Measurements from ENCODE around the gene ARHGAP22.

The ARHGAP22 gene

DNA sequence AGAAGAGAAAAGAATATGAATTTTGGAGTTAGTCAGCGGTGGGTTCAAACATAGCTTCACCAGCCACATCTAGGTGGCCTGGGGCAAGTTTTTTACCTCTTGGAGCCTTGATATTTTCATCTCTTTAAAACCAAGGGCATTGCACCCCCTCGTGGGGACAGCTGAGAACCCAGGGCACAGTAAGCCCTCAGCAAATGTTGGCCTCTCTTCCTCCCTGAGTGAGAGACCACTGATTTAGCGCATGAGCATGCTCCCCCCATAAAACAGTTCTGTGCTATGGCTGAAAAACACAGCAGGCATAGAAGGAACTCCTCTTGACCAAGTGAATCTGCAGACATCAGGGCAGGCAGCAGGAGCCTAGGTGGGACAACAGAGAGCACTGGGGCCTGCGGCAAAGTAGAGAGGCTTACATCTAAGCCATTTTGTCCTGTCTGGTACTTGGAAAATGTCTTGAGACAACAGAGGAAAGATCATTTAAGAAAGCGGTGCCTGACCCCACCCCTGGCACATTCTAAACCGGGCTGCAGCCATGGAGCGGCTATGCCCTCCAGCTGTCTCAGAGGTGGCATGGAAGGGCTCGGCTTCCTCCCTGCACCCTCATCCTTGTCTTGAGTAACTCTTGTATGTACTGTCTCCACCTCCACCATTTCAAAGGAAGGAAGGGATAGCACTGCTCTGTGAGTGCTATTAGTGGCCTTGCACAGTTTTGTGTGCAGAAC lies 94.7 kb downstream of the ARHGAP22 start:
- Histone ChIP-seq H3K36me3 (ENCODE audit: control insufficient read depth, insufficient read depth, low read length) (no peaks in the 10 kb centered on the region), H3K27ac (ENCODE audit: low read depth, low read length, severe bottlenecking) (no peak overlapping the region), H3K4me3 (ENCODE audit: extremely low read depth, insufficient read depth, low read length, poor library complexity, severe bottlenecking) (no peak overlapping the region), H3K4me1 (ENCODE audit: control insufficient read depth, insufficient read depth, low read length, poor library complexity, severe bottlenecking) (peaks cover 7% of the 10 kb centered on the region), H3K9me3 (ENCODE audit: control insufficient read depth, low read length) (peaks cover 4% of the 10 kb centered on the region)
- WGBS, 2 experiments (ENCODE audit: insufficient coverage in 2 of 2), result 84 to 90% methylated on average over 7 to 8 of the region's 8 CpGs

DNA sequence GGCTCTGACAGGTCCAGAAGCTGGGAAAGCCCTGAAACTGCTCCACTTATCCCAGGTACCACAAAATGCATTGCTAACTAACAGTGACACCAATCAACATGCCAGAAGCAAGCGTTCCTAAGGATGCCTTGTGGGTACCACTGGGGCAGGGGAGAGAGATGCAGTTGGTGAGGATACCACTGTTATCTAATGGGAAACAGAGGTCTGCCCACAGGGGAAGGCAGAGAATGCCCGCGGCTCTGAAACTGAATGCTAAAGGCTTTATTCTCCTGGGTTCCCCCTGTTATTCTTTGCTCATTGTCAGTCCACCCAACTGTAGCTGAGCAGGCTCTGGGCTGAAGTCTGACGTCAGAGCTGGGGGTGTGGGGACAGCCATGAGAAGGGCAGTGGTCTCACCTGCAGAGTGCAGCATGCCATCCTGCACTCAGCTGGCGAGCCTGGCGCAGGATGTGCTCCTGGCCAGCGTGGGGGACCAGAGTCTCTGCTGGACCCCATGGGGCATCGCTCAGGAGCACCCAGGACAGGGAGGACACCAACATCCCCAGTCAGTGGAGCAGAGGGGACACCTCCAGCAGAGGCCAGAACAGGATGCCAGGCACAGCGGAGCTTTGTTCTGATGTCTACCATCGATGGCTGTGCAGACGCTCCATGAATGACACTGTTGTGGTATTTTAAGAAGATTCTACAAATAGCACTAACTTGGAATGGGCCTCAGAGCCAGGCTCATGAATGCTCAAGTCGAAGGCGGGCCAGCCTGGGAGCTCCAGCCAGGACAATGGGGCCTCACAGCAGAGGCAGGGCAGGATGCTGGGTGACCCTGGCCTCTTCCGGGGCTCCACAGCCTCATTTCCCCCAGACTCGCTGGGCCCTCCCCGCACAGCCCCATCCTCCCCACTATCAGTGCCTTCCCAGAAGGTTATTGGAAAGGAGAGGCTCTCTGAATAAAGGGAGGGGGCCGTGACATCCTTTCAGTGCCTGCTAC lies 95.8 kb downstream of the ARHGAP22 start:
- Histone ChIP-seq H3K9me3 (ENCODE audit: control insufficient read depth, low read length) (no peaks in the 10 kb centered on the region), H3K36me3 (ENCODE audit: control insufficient read depth, insufficient read depth, low read length) (no peaks in the 10 kb centered on the region), H3K27ac (ENCODE audit: low read depth, low read length, severe bottlenecking) (no peak overlapping the region), H3K4me3 (ENCODE audit: extremely low read depth, insufficient read depth, low read length, poor library complexity, severe bottlenecking) (no peak overlapping the region), H3K4me1 (ENCODE audit: control insufficient read depth, insufficient read depth, low read length, poor library complexity, severe bottlenecking) (peaks cover 7% of the 10 kb centered on the region)
- 85 to 93% methylated on average over 10 to 15 of the region's 17 CpGs for WGBS, 2 experiments (ENCODE audit: insufficient coverage in 2 of 2)

DNA sequence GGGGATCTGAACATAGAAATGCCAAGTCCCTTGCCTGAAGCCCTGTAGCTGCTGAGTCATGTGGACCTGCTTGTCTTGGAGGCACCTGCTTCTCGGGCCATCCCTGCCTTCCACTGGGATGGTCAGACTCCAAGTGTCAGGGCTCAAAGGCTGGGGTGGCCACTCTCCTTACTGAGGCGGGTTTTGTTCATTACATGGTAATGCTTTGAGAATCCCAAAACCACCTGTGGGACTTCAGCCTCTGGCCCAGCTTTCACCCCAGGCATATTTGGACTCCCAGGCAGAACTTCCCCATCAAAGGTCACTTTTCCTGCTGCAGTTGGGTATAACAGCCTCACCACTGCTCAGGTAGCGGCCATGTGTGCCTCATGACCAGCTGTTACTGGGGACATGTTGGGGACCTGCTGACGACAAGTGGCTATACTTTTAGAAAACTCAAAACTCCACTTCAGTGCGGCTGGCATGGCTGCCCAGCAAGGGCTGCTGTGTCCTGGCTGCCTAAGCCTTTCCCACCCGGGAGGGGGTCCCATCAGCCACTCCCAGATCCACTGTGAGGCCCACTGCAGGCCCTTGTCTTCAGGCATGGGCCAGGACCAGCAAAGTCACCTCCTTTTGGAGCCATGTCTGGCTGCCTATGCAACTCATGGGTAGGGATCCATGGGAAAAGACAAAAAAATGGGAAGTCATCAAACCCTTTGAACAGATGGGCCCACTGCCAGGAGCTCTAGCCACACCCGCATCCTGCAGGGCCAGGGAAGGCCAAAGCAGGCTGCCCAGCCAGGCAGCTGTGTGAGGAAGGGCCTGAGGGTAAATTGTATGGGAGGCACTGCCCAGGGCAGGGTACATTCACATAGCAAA lies 96.7 kb downstream of the ARHGAP22 start:
- no peak overlapping the region for H3K4me3 ChIP-seq (ENCODE audit: extremely low read depth, insufficient read depth, low read length, poor library complexity, severe bottlenecking)
- WGBS, 2 experiments (ENCODE audit: insufficient coverage in 2 of 2), result 95 to 96% methylated on average over 5 to 7 of the region's 7 CpGs
- no peaks in the 10 kb centered on the region for H3K9me3 ChIP-seq (ENCODE audit: control insufficient read depth, low read length)
- no peaks in the 10 kb centered on the region for H3K36me3 ChIP-seq (ENCODE audit: control insufficient read depth, insufficient read depth, low read length)
- no peak overlapping the region for H3K27ac ChIP-seq (ENCODE audit: low read depth, low read length, severe bottlenecking)
- H3K4me1 ChIP-seq (ENCODE audit: control insufficient read depth, insufficient read depth, low read length, poor library complexity, severe bottlenecking), result peaks cover 7% of the 10 kb centered on the region

DNA sequence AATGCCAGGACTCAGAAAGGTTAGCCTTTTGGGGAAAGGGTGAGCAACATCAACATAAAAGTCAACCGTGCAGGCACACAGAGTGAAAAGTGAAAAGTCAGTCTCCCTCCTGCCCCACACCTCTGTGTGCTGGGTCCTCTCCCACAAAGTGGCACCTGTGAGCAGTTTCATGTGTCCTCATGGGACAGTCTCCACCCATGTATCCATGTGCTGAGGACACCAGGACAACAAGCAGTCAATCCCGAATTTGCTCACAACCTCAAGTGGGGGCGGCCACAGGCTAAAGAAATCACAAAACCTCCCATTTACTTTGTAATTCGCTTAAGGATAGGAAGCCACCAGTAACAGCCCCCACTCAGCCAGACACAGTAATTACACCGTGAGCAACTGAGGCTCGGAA lies 97.4 kb downstream of the ARHGAP22 start:
- no peaks in the 10 kb centered on the region for H3K9me3 ChIP-seq (ENCODE audit: control insufficient read depth, low read length)
- H3K4me1 ChIP-seq (ENCODE audit: control insufficient read depth, insufficient read depth, low read length, poor library complexity, severe bottlenecking), result peaks cover 7% of the 10 kb centered on the region
- H3K27ac ChIP-seq (ENCODE audit: low read depth, low read length, severe bottlenecking), result no peak overlapping the region
- H3K36me3 ChIP-seq (ENCODE audit: control insufficient read depth, insufficient read depth, low read length), result no peaks in the 10 kb centered on the region
- H3K4me3 ChIP-seq (ENCODE audit: extremely low read depth, insufficient read depth, low read length, poor library complexity, severe bottlenecking), result no peak overlapping the region
- WGBS, 2 experiments (ENCODE audit: insufficient coverage in 2 of 2), result 84 to 95% methylated on average over 2 of the region's 6 CpGs

DNA sequence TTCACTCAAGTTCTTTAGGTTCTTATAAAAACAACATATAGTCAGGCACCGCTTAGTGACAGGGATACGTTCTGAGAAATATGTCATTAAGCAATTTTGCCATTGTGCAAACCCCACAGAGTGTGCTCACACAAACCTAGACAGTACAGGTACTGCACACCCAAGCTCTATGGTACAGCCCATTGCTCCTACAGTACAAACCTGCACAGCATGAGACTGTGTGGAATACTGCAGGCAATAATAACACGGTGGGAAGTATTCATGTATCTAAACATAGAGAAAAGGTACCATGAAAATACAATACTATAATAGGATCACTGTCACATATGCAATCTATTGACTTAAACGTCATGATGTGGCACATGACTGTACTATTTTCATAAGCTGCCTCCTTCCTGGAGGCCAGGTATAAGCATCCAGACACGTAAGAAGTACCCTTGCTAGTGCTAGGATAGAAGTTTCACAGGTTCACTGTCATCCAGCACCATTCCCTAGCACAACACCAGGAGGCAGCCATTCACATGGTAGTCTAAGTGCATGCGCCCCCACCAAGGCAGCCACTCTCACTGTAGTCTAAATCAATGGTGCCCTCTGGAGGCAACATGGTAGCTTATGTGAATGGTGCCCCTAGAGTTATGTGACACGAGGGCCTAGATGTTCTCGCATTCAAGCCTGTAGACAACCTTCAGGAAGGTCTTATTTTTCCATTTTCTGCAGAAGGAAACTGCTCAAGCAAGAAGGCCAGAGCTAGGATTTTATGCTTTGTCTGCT lies 98.5 kb downstream of the ARHGAP22 start:
- no peaks in the 10 kb centered on the region for H3K36me3 ChIP-seq (ENCODE audit: control insufficient read depth, insufficient read depth, low read length)
- no peaks in the 10 kb centered on the region for H3K9me3 ChIP-seq (ENCODE audit: control insufficient read depth, low read length)
- H3K4me1 ChIP-seq (ENCODE audit: control insufficient read depth, insufficient read depth, low read length, poor library complexity, severe bottlenecking), result peaks cover 12% of the 10 kb centered on the region
- WGBS, 2 experiments (ENCODE audit: insufficient coverage in 2 of 2), result 97% methylated on average over 4 to 7 of the region's 8 CpGs
- H3K27ac ChIP-seq (ENCODE audit: low read depth, low read length, severe bottlenecking), result no peak overlapping the region
- H3K4me3 ChIP-seq (ENCODE audit: extremely low read depth, insufficient read depth, low read length, poor library complexity, severe bottlenecking), result no peak overlapping the region

DNA sequence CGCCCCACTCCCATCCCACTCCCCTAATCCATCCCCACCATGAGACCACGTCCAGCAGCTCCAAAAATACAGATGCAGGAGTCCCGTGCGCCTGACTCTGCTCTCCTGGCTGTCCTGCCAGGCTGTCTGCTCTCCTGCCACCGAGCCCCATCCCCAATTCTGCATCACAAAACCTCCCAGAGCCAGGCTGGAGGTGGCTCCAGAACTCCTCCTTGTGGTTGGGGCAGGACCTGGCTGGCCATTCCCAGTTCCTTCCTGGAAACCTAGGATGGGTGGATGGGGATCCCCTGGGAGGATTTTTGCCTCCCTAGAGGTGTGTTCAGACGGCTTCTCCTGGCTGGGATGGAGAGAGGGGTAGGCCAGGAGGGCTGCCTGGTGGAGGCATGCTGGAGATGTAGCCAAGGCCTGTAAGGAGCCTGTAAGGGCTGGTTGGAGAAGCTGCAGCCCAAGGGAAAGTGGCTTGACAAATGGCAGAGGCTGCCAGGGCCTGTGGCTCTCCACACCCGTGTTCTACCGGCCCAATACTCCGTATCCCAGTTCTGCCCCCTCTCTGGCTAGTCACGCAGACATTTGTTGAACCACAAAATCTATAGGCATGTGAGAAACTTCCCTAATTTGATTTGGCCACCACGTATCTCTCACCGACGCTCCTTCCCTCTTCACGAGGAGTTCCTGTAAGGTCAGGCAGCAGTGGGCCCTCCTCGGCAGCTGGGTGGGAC lies 99.3 kb downstream of the ARHGAP22 start:
- no peak overlapping the region for H3K27ac ChIP-seq (ENCODE audit: low read depth, low read length, severe bottlenecking)
- WGBS, 2 experiments (ENCODE audit: insufficient coverage in 2 of 2), result 78 to 83% methylated on average over 14 to 15 of the region's 15 CpGs
- H3K36me3 ChIP-seq (ENCODE audit: control insufficient read depth, insufficient read depth, low read length), result no peaks in the 10 kb centered on the region
- H3K4me3 ChIP-seq (ENCODE audit: extremely low read depth, insufficient read depth, low read length, poor library complexity, severe bottlenecking), result no peak overlapping the region
- no peaks in the 10 kb centered on the region for H3K9me3 ChIP-seq (ENCODE audit: control insufficient read depth, low read length)
- H3K4me1 ChIP-seq (ENCODE audit: control insufficient read depth, insufficient read depth, low read length, poor library complexity, severe bottlenecking), result peaks cover 12% of the 10 kb centered on the region

DNA sequence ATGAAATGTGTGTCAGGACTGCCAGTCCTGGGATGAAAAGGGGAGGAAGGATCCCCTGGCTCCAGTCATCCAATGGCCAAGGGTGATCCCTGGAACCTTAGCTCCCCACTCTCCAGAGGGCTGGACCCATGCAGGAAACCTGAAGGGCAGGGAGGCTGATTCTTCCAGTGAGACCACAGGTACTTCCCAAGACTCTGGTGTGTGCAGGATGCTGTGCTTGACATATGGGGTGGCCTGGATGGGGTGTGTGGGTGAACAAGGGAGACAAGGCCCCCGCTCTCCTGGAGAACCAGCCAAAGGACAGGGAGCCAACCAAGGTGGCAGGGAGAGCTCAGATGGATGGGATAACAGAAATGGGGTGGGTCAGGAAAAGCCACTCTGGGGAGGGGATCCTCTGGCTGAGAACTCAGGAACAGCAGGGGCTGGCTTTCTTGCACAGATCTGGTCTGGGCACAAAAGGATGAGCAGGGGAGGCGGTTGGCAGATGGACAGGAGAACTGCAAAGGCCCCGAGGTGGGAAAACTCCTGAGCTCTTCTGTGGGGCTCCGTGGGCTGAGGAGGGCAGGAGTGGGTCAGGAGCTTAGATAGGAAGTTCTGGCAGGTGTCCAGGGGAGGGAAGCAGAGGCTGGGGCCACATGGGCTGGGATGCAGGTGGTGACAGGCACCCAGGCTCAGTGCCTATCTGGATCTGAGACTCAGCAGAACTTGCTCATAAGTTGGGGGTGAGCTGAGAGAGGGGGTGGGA lies 100.6 kb downstream of the ARHGAP22 start:
- no peak overlapping the region for H3K27ac ChIP-seq (ENCODE audit: low read depth, low read length, severe bottlenecking)
- H3K4me1 ChIP-seq (ENCODE audit: control insufficient read depth, insufficient read depth, low read length, poor library complexity, severe bottlenecking), result peaks cover 7% of the 10 kb centered on the region
- 89 to 96% methylated on average over 4 of the region's 4 CpGs for WGBS, 2 experiments (ENCODE audit: insufficient coverage in 2 of 2)
- H3K4me3 ChIP-seq (ENCODE audit: extremely low read depth, insufficient read depth, low read length, poor library complexity, severe bottlenecking), result no peak overlapping the region
- H3K9me3 ChIP-seq (ENCODE audit: control insufficient read depth, low read length), result no peaks in the 10 kb centered on the region
- no peaks in the 10 kb centered on the region for H3K36me3 ChIP-seq (ENCODE audit: control insufficient read depth, insufficient read depth, low read length)

DNA sequence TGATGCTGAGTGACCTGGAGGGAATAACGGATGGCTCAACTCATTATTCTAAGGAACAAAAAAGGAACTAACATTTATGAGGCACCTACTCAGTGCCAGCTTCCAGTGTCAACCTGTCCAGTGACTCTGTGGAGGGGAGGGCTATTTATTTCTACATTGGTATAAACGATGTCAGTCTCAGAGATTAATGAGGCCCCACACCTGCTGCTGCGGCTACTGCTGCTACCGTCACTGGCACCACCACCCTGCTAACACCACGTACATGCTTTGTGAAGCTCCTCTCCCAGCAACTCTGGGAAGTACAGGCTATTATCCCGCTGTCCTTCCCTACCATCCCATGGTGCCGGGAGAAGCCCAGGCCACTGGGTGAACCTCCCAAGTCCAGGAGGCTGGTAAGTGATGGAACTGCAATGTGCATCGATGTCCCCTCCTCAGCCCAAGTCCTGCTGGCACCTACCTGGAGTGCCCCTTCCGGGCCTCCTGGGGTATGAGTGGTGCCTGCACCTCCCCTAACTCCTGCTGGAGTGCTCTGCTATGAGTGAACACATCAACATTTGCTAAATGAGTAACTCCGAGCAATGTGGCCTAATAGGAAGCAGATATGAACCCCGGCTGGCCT lies 101.5 kb downstream of the ARHGAP22 start:
- Histone ChIP-seq H3K27ac (ENCODE audit: low read depth, low read length, severe bottlenecking) (no peak overlapping the region), H3K36me3 (ENCODE audit: control insufficient read depth, insufficient read depth, low read length) (no peaks in the 10 kb centered on the region), H3K9me3 (ENCODE audit: control insufficient read depth, low read length) (no peaks in the 10 kb centered on the region), H3K4me3 (ENCODE audit: extremely low read depth, insufficient read depth, low read length, poor library complexity, severe bottlenecking) (no peak overlapping the region), H3K4me1 (ENCODE audit: control insufficient read depth, insufficient read depth, low read length, poor library complexity, severe bottlenecking) (peaks cover 7% of the 10 kb centered on the region)
- WGBS, 2 experiments (ENCODE audit: insufficient coverage in 2 of 2), result 88 to 96% methylated on average over 7 to 10 of the region's 11 CpGs

DNA sequence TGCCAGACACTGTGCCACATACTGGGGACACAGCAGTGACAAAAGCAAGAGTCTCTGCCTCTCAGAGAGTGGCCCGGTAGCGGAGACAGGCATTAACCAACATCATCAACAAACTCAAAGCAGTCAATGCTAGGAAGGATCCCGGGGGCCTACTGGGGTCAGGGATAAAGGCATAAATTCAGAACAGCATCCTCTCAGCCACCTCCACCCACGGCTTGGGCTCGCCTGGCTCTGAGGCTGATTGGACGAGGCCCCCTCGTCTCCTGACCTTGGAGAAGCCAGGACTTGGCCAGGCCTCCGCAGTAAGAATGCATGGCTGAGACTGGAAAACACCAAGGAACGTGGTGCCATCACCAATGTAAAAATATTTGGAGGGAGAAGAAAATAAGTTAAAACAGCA lies 102.1 kb downstream of the ARHGAP22 start:
- Histone ChIP-seq H3K9me3 (ENCODE audit: control insufficient read depth, low read length) (no peaks in the 10 kb centered on the region), H3K4me3 (ENCODE audit: extremely low read depth, insufficient read depth, low read length, poor library complexity, severe bottlenecking) (no peak overlapping the region), H3K36me3 (ENCODE audit: control insufficient read depth, insufficient read depth, low read length) (no peaks in the 10 kb centered on the region), H3K4me1 (ENCODE audit: control insufficient read depth, insufficient read depth, low read length, poor library complexity, severe bottlenecking) (peaks cover 7% of the 10 kb centered on the region), H3K27ac (ENCODE audit: low read depth, low read length, severe bottlenecking) (no peak overlapping the region)
- 97 to 98% methylated on average over 5 to 8 of the region's 9 CpGs for WGBS, 2 experiments (ENCODE audit: insufficient coverage in 2 of 2)

Data from mesodermal cell (in vitro differentiated cells).